ENCODE measurements around the gene DNER.
"Not testable (repeated sequence)": the region's sequence is repeated elsewhere in the genome, so short reads cannot be mapped to it uniquely, and the experiment has no call there.

DNA sequence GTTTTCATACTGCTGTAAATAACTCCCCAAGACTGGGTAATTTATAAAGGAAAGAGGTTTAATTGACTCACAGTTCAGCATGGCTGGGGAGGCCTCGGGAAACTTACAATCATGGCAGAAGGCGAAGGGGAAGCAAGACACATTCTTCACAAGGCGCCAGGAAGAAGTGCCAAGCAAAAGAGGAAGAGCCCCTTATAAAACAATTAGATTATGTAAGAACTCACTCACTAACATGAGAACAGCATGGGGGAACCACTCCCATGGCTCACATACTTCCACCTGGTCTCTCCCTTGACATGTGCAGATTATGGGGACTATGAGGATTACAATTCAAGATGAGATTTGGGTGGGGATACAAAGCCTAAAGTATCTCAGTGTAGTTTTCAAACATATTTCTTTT lies 8.8 kb upstream of the DNER start:
- TF ChIP-seq POLR2A (IDR thresholded peaks at IDR 0.05; ENCODE audit: low read length): not testable (repeated sequence)
- TF ChIP-seq, protein P1, sequence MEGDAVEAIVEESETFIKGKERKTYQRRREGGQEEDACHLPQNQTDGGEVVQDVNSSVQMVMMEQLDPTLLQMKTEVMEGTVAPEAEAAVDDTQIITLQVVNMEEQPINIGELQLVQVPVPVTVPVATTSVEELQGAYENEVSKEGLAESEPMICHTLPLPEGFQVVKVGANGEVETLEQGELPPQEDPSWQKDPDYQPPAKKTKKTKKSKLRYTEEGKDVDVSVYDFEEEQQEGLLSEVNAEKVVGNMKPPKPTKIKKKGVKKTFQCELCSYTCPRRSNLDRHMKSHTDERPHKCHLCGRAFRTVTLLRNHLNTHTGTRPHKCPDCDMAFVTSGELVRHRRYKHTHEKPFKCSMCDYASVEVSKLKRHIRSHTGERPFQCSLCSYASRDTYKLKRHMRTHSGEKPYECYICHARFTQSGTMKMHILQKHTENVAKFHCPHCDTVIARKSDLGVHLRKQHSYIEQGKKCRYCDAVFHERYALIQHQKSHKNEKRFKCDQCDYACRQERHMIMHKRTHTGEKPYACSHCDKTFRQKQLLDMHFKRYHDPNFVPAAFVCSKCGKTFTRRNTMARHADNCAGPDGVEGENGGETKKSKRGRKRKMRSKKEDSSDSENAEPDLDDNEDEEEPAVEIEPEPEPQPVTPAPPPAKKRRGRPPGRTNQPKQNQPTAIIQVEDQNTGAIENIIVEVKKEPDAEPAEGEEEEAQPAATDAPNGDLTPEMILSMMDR (IDR thresholded peaks at IDR 0.05): not testable (repeated sequence)
